ENCODE measurements around the gene PGAP6. TPM values are rescaled to one million over a fixed set of nuclear protein-coding genes. Genes with fewer than 3 reads are reported as not detected.
A peak's percentile ranks its signal among the peaks of the same experiment; 100 is the strongest.

The PGAP6 gene
- total and polyA plus RNA-seq, 9 of the 15 experiments (the other 6 are each of a cell fraction or from before 2014, with no cell fraction given), result 0.45 to 50.2 (median 39.3) TPM

DNA sequence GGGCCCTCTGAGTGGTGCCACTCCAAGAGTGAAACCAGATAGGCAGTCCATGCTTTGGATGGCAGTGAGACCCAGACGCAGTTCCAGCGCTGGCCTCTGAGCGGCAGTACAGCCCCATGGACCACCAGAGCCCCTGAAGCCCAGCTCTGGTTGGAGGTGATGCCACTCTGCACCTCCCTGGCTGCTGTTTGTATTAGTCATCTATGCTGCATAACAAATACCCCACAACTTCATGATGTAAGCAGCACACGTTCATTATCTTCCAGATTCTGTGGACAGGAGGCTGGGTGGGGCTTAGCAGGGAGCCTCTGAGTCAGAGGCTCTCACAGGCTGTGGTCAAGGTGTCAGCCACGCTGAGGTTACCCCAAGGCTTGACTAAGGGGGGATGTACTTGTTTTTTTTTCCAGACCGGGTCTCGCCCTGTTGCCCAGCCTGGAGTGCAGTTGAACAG is 10.1 kb upstream of the PGAP6 start (continued):
- TF ChIP-seq STAT5A (IDR thresholded peaks at IDR 0.05; ENCODE audit: borderline replicate concordance, low read length) (no peak), ZNF24 (IDR thresholded peaks at IDR 0.05) (peak; percentile 46; the same call in 1 of the 2 replicates), PHTF2 (CRISPR knock-in tag; IDR thresholded peaks at IDR 0.05) (no peak), ETV5 (CRISPR knock-in tag; IDR thresholded peaks at IDR 0.05; ENCODE audit: low read depth) (no peak), TAL1 (IDR thresholded peaks at IDR 0.05) (no peak), BHLHE40 (IDR thresholded peaks at IDR 0.05; ENCODE audit: low read length) (peak; percentile 17; the same call in 1 of the 2 replicates), ZNF76 (CRISPR knock-in tag; IDR thresholded peaks at IDR 0.05; ENCODE audit: borderline replicate concordance) (no peak), ZC3H11A (IDR thresholded peaks at IDR 0.05; ENCODE audit: low read depth, low read length) (peak; percentile 35; the same call in 1 of the 2 replicates), ZNF197 (CRISPR knock-in tag; IDR thresholded peaks at IDR 0.05; ENCODE audit: low read depth) (no peak), PURB (CRISPR knock-in tag; IDR thresholded peaks at IDR 0.05; ENCODE audit: low read depth) (no peak), SREBF1 (IDR thresholded peaks at IDR 0.05; ENCODE audit: borderline replicate concordance, low read depth, low read length) (no peak), SPI1 (IDR thresholded peaks at IDR 0.05; ENCODE audit: borderline replicate concordance, low read depth, low read length) (no peak), ZNF124 (CRISPR knock-in tag; IDR thresholded peaks at IDR 0.05) (no peak), SIN3A (IDR thresholded peaks at IDR 0.05; ENCODE audit: borderline replicate concordance in 2 of 2, control insufficient read depth in 1 of 2, low read depth in 2 of 2, low read length in 2 of 2) (no peak), ZNF316 (IDR thresholded peaks at IDR 0.05) (no peak), POLR2B (IDR thresholded peaks at IDR 0.05; ENCODE audit: low read depth, partially characterized antibody) (no peak), DMBX1 (CRISPR knock-in tag; IDR thresholded peaks at IDR 0.05; ENCODE audit: borderline replicate concordance) (no peak), CBFA2T2 (conservative IDR thresholded peaks at IDR 0.05) (no peak; the same call in 1 of the 2 replicates), XRCC5 (IDR thresholded peaks at IDR 0.05; ENCODE audit: low read depth, low read length) (peak; percentile 74; the same call in 1 of the 2 replicates), ZNF507 (tag; conservative IDR thresholded peaks at IDR 0.05) (no peak)
- TF ChIP-seq, protein P1, sequence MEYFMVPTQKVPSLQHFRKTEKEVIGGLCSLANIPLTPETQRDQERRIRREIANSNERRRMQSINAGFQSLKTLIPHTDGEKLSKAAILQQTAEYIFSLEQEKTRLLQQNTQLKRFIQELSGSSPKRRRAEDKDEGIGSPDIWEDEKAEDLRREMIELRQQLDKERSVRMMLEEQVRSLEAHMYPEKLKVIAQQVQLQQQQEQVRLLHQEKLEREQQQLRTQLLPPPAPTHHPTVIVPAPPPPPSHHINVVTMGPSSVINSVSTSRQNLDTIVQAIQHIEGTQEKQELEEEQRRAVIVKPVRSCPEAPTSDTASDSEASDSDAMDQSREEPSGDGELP (CRISPR knock-in tag; IDR thresholded peaks at IDR 0.05; ENCODE audit: borderline replicate concordance), result peak; percentile 64
- TF ChIP-seq, protein P2, sequence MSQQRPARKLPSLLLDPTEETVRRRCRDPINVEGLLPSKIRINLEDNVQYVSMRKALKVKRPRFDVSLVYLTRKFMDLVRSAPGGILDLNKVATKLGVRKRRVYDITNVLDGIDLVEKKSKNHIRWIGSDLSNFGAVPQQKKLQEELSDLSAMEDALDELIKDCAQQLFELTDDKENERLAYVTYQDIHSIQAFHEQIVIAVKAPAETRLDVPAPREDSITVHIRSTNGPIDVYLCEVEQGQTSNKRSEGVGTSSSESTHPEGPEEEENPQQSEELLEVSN (IDR thresholded peaks at IDR 0.05; ENCODE audit: borderline replicate concordance in 1 of 2, extremely low read depth in 1 of 2, insufficient read depth in 1 of 2, insufficient read length in 1 of 2, low read depth in 1 of 2, low read length in 1 of 2, poor library complexity in 1 of 2, severe bottlenecking in 1 of 2), result no peak
- TF ChIP-seq, protein P3, sequence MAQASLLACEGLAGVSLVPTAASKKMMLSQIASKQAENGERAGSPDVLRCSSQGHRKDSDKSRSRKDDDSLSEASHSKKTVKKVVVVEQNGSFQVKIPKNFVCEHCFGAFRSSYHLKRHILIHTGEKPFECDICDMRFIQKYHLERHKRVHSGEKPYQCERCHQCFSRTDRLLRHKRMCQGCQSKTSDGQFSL (CRISPR knock-in tag; IDR thresholded peaks at IDR 0.05), result peak; percentile 62; the same call in 1 of the 2 replicates
- TF ChIP-seq, protein P3 (tag; IDR thresholded peaks at IDR 0.05), result no peak
- TF ChIP-seq, protein P4, sequence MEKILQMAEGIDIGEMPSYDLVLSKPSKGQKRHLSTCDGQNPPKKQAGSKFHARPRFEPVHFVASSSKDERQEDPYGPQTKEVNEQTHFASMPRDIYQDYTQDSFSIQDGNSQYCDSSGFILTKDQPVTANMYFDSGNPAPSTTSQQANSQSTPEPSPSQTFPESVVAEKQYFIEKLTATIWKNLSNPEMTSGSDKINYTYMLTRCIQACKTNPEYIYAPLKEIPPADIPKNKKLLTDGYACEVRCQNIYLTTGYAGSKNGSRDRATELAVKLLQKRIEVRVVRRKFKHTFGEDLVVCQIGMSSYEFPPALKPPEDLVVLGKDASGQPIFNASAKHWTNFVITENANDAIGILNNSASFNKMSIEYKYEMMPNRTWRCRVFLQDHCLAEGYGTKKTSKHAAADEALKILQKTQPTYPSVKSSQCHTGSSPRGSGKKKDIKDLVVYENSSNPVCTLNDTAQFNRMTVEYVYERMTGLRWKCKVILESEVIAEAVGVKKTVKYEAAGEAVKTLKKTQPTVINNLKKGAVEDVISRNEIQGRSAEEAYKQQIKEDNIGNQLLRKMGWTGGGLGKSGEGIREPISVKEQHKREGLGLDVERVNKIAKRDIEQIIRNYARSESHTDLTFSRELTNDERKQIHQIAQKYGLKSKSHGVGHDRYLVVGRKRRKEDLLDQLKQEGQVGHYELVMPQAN (IDR thresholded peaks at IDR 0.05; ENCODE audit: borderline replicate concordance), result no peak

All from K562 (cell line).